DOHH2 (cell line): Measurements from ENCODE around the gene POM121C.
"Not testable (repeated sequence)": the region's sequence is repeated elsewhere in the genome, so short reads cannot be mapped to it uniquely, and the experiment has no call there.

Source experiments
- EZH2phosphoT487 ChIP-seq: fragments of 200-600 bp; sonication (generic); IDR thresholded peaks from 2 replicates; pipeline ENCODE4 v1.6.1; 2017; ENCODE audit warnings: borderline replicate concordance, mild to moderate bottlenecking, antibody characterized with exemption, low read length, moderate library complexity, mixed read lengths
- TF ChIP-seq, protein P1 (sequence below): fragments of 200-600 bp; sonication (generic); IDR thresholded peaks from one replicate; pipeline ENCODE4 v1.5.1; 2014; ENCODE audit warnings: antibody characterized with exemption, mild to moderate bottlenecking, low read depth, low read length; ENCODE audit not compliant: poor library complexity, severe bottlenecking

DNA sequence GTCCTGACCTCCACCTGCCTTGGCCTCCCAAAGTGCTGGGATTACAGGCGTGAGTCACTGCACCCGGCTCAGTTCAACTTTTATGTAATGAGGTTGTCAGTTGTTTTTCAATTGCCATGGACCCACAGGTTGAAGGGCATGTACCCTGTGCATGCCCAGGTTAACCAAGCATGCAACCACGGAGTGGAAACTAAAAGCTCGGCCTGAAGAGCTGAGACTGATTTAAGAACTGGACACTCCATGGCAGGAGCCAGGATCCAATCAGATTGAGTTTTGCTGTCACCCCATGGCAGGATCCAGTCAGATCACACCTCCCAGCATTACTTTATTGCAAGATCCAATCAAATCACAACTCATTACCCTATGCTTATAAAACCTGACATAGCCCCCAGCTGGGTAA is 22.9 kb upstream of the POM121C start:
- not testable (repeated sequence) for TF ChIP-seq EZH2phosphoT487
- TF ChIP-seq, protein P1, sequence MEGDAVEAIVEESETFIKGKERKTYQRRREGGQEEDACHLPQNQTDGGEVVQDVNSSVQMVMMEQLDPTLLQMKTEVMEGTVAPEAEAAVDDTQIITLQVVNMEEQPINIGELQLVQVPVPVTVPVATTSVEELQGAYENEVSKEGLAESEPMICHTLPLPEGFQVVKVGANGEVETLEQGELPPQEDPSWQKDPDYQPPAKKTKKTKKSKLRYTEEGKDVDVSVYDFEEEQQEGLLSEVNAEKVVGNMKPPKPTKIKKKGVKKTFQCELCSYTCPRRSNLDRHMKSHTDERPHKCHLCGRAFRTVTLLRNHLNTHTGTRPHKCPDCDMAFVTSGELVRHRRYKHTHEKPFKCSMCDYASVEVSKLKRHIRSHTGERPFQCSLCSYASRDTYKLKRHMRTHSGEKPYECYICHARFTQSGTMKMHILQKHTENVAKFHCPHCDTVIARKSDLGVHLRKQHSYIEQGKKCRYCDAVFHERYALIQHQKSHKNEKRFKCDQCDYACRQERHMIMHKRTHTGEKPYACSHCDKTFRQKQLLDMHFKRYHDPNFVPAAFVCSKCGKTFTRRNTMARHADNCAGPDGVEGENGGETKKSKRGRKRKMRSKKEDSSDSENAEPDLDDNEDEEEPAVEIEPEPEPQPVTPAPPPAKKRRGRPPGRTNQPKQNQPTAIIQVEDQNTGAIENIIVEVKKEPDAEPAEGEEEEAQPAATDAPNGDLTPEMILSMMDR, result not testable (repeated sequence)
